HepG2 (cell line): ENCODE measurements around the gene RPL35. TPM values are rescaled to one million over a fixed set of nuclear protein-coding genes. Genes with fewer than 3 reads are reported as not detected.

Experiments used
- ARNTL ChIP-seq: sonication (generic); formaldehyde crosslinking; IDR thresholded peaks from 2 replicates; pipeline ENCODE4 v1.4.0; 2020; ENCODE audit warnings: mild to moderate bottlenecking, missing genetic modification reagents
- KDM5A ChIP-seq: fragments of 200-600 bp; sonication (generic); IDR thresholded peaks from 2 replicates; pipeline ENCODE4 v1.7.0; 2018; ENCODE audit warnings: antibody characterized with exemption, mild to moderate bottlenecking, low read length, borderline replicate concordance
- MTERF4 ChIP-seq: sonication (generic); formaldehyde crosslinking; IDR thresholded peaks from 2 replicates; pipeline ENCODE4 v1.8.0; 2023; ENCODE audit warnings: mild to moderate bottlenecking, missing genetic modification reagents
- PITX1 ChIP-seq: sonication (generic); formaldehyde crosslinking; IDR thresholded peaks from 2 replicates; pipeline ENCODE4 v1.5.1; 2020; ENCODE audit warnings: mild to moderate bottlenecking, missing genetic modification reagents
- REXO4 ChIP-seq: sonication (generic); formaldehyde crosslinking; IDR thresholded peaks from 2 replicates; pipeline ENCODE4 v1.8.0; 2022; ENCODE audit warnings: missing genetic modification reagents, mild to moderate bottlenecking, borderline replicate concordance
- SOX13 ChIP-seq, 3 experiments: fragments of 450-650 bp in 1 of 3; sonication (generic) in 1 of 3; formaldehyde crosslinking in 1 of 3; IDR thresholded peaks in 2 of 3; conservative IDR thresholded peaks in 1 of 3; 2 replicates each; pipeline versions ENCODE4 v1.5.0 to v1.6.1; 2016 to 2020; ENCODE audit warnings: antibody characterized with exemption in 1 of 3, mild to moderate bottlenecking in 1 of 3, missing compliant biosample characterization in 1 of 3, missing genetic modification reagents in 1 of 3, moderate library complexity in 1 of 3
- SRSF1 ChIP-seq: fragments of 200-400 bp; formaldehyde crosslinking; optimal IDR thresholded peaks from 2 replicates; pipeline ENCODE3; 2017; ENCODE audit warnings: mild to moderate bottlenecking, low read depth, low read length, moderate library complexity
- TEAD2 ChIP-seq: sonication (generic); formaldehyde crosslinking; IDR thresholded peaks from 2 replicates; pipeline ENCODE4 v1.9.0; 2021; ENCODE audit warnings: missing genetic modification reagents
- ZNF382 ChIP-seq: sonication (generic); formaldehyde crosslinking; IDR thresholded peaks from 2 replicates; pipeline ENCODE4 v1.5.0; 2020; ENCODE audit warnings: missing genetic modification reagents, mild to moderate bottlenecking, borderline replicate concordance
- ZNF672 ChIP-seq: sonication (generic); formaldehyde crosslinking; IDR thresholded peaks from 2 replicates; pipeline ENCODE4 v1.8.1; 2022; ENCODE audit warnings: missing genetic modification reagents
- ZNF678 ChIP-seq: sonication (generic); formaldehyde crosslinking; IDR thresholded peaks from 2 replicates; pipeline ENCODE4 v1.4.0; 2020; ENCODE audit warnings: mild to moderate bottlenecking, missing genetic modification reagents
- ZNF839 ChIP-seq: sonication (generic); formaldehyde crosslinking; IDR thresholded peaks from 2 replicates; pipeline ENCODE4 v1.4.0; 2020; ENCODE audit warnings: missing genetic modification reagents, mild to moderate bottlenecking, borderline replicate concordance
- ZSCAN5A ChIP-seq: sonication (generic); formaldehyde crosslinking; IDR thresholded peaks from 2 replicates; pipeline ENCODE4 v1.8.0; 2022; ENCODE audit warnings: mild to moderate bottlenecking, missing genetic modification reagents, borderline replicate concordance
- polyA plus RNA-seq, 8 experiments: library from polyadenylated mRNA; depleted of rRNA in 3 of 8; stranded (reverse) in 7 of 8; unstranded in 1 of 8; fragments of >200 nt; fragmentation: Illumina TruSeq in 4 of 8; extraction: Trizol in 4 of 8; gene quantifications; 2 replicates each; pipeline versions ENCODE4 v1.2.1 to v1.2.3, GENCODE V29; 2011 to 2016; ENCODE audit warnings: low read depth in 4 of 8, missing spikeins in 1 of 8, mixed read lengths in 1 of 8; ENCODE audit not compliant: insufficient read depth in 1 of 8
- total RNA-seq, 5 experiments: library from RNA; depleted of rRNA; stranded (reverse); fragments of >200 nt; fragmentation: Illumina TruSeq; extraction: Trizol; gene quantifications; 2 replicates each; pipeline ENCODE4 v1.2.3, GENCODE V29; 2016; ENCODE audit warnings: low read depth in 1 of 5
- TF ChIP-seq, protein P1 (sequence below), 2 experiments: fragments of 450-650 bp in 1 of 2; sonication (generic) in 1 of 2; formaldehyde crosslinking; IDR thresholded peaks; 2 replicates each; pipeline versions ENCODE4 v1.5.0 to v1.8.0; 2020 to 2022; ENCODE audit warnings: mild to moderate bottlenecking in 1 of 2, missing genetic modification reagents in 1 of 2
- TF ChIP-seq, protein P2 (sequence below): sonication (generic); formaldehyde crosslinking; conservative IDR thresholded peaks from 2 replicates; pipeline ENCODE4 v1.8.0; 2022; ENCODE audit warnings: mild to moderate bottlenecking, moderate library complexity, missing genetic modification reagents
- TF ChIP-seq, protein P3 (sequence below): sonication (generic); formaldehyde crosslinking; IDR thresholded peaks from 2 replicates; pipeline ENCODE4 v1.4.0; 2020; ENCODE audit warnings: missing genetic modification reagents
- TF ChIP-seq, protein P4 (sequence below): fragments of 450-650 bp; IDR thresholded peaks from 2 replicates; pipeline ENCODE4 v1.6.1; 2017

The RPL35 gene
- total and polyA plus RNA-seq, 2 of the 13 experiments (the other 11 are each of a cell fraction or from before 2014, with no cell fraction given): 2,153 to 2,935 TPM

DNA sequence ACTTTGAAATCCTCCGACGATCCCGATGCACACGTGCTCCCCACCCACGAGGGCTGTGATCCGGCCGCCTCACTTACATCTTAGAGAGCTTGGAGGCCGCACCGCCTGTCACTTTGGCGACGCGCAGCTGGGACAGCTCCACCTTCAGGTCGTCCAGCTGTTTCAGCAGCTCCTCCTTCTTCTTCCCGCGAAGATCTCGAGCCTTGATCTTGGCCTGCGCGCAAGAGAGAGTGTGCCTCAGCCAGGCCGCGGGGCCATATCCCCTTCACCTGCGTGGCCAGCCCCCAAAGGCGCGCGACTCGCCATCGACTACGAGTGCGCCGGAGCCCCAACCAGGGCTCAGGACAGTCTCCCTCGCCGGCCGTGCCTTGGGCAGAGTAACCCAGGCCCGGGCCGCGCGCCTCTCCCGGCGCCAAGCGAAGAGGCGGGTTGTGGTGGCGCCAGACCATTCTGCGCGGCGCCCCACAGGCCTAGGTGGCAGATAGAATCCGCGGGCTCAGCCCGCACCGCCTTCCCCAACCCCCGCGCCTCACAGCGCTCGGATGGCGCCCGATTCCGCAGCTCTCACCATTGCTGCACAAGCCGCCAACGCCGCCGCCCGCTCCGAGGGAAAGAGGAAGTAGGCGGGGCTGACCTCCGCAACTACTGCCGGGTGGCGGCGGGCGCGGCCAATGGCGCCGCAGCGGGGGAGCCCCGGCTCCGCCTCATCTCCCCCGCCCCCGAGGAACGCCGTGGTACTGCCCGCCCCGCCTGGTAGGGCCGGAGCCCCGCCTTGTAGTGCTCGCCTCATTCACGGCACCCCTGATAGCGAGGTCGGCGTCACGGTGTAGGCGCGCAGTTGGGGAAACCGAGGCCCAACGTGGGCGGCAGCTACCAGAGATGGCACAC is at the start of gene RPL35, which contains the start of gene ARPC5L (continued):
- TF ChIP-seq REXO4 (CRISPR knock-in tag) (no peak), ZNF678 (CRISPR knock-in tag) (no peak), TEAD2 (CRISPR knock-in tag) (peak; percentile 41; the same call in 1 of the 2 replicates), ZNF839 (no peak), ARNTL (CRISPR knock-in tag) (no peak), ZNF382 (CRISPR knock-in tag) (no peak), MTERF4 (peak; percentile 75; the same call in 1 of the 2 replicates), KDM5A (peak; percentile 65; the same call in 1 of the 2 replicates), SOX13 (IDR thresholded peaks at IDR 0.05) (no peak), SOX13 (CRISPR knock-in tag; conservative IDR thresholded peaks at IDR 0.05 in 1 of 2, IDR thresholded peaks at IDR 0.05 in 1 of 2) (0 out of 4 replicates have a peak, but pooled peaks of 1 of the 2 experiments have one; percentile 18), ZNF672 (CRISPR knock-in tag) (no peak), SRSF1 (peak; percentile 87), ZSCAN5A (no peak), PITX1 (no peak; the same call in 1 of the 2 replicates)
- TF ChIP-seq, protein P1, sequence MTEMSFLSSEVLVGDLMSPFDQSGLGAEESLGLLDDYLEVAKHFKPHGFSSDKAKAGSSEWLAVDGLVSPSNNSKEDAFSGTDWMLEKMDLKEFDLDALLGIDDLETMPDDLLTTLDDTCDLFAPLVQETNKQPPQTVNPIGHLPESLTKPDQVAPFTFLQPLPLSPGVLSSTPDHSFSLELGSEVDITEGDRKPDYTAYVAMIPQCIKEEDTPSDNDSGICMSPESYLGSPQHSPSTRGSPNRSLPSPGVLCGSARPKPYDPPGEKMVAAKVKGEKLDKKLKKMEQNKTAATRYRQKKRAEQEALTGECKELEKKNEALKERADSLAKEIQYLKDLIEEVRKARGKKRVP (CRISPR knock-in tag; IDR thresholded peaks at IDR 0.05): no peak; a peak in 2 of 4 replicates
- TF ChIP-seq, protein P2, sequence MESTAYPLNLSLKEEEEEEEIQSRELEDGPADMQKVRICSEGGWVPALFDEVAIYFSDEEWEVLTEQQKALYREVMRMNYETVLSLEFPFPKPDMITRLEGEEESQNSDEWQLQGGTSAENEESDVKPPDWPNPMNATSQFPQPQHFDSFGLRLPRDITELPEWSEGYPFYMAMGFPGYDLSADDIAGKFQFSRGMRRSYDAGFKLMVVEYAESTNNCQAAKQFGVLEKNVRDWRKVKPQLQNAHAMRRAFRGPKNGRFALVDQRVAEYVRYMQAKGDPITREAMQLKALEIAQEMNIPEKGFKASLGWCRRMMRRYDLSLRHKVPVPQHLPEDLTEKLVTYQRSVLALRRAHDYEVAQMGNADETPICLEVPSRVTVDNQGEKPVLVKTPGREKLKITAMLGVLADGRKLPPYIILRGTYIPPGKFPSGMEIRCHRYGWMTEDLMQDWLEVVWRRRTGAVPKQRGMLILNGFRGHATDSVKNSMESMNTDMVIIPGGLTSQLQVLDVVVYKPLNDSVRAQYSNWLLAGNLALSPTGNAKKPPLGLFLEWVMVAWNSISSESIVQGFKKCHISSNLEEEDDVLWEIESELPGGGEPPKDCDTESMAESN (CRISPR knock-in tag): peak; percentile 82
- TF ChIP-seq, protein P3, sequence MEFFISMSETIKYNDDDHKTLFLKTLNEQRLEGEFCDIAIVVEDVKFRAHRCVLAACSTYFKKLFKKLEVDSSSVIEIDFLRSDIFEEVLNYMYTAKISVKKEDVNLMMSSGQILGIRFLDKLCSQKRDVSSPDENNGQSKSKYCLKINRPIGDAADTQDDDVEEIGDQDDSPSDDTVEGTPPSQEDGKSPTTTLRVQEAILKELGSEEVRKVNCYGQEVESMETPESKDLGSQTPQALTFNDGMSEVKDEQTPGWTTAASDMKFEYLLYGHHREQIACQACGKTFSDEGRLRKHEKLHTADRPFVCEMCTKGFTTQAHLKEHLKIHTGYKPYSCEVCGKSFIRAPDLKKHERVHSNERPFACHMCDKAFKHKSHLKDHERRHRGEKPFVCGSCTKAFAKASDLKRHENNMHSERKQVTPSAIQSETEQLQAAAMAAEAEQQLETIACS (CRISPR knock-in tag): peak; percentile 32
- TF ChIP-seq, protein P4, sequence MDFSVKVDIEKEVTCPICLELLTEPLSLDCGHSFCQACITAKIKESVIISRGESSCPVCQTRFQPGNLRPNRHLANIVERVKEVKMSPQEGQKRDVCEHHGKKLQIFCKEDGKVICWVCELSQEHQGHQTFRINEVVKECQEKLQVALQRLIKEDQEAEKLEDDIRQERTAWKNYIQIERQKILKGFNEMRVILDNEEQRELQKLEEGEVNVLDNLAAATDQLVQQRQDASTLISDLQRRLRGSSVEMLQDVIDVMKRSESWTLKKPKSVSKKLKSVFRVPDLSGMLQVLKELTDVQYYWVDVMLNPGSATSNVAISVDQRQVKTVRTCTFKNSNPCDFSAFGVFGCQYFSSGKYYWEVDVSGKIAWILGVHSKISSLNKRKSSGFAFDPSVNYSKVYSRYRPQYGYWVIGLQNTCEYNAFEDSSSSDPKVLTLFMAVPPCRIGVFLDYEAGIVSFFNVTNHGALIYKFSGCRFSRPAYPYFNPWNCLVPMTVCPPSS: no peak
